ENCODE results near the gene SLC38A10.
A peak's percentile ranks its signal among the peaks of the same experiment; 100 is the strongest.

DNA sequence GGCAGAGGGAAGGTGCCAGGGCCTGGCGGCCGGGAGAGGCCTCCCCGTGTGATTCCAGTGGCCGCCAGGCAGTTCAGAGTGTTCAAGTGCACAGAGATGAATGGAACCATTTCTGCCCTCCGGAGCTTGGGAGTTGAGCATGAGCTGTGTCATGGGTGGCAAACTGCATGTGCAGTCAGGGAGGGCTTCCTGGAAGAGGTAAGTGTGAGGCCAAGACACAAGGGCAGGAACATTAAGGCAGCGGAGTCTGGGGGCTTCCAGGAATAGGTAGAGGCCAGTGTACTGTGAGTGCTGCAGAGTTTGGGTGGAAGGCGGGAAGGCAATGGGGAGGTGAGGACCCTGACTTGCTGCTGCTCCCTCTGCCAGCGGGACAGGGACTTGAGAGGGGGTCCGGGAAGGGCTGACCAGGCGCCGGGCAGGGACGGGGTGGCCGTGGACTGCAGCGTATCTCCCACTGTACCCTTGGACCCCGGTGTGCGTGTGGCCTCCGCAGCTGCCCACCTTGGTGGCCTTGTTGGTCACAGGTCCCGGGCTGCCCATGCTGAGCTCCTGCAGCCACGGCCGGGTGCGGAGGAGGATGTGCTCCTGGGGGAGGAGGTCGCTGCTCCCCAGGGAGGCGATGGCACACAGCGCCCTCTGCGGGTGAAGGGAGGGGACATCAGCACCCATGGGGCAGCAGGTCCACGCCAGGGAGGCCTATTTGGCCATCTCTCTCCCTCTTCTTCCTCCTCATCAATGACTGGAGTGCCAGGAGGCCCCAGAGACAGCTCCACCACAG is 64.9 kb downstream of the SLC38A10 start:
- TF ChIP-seq, protein P1, sequence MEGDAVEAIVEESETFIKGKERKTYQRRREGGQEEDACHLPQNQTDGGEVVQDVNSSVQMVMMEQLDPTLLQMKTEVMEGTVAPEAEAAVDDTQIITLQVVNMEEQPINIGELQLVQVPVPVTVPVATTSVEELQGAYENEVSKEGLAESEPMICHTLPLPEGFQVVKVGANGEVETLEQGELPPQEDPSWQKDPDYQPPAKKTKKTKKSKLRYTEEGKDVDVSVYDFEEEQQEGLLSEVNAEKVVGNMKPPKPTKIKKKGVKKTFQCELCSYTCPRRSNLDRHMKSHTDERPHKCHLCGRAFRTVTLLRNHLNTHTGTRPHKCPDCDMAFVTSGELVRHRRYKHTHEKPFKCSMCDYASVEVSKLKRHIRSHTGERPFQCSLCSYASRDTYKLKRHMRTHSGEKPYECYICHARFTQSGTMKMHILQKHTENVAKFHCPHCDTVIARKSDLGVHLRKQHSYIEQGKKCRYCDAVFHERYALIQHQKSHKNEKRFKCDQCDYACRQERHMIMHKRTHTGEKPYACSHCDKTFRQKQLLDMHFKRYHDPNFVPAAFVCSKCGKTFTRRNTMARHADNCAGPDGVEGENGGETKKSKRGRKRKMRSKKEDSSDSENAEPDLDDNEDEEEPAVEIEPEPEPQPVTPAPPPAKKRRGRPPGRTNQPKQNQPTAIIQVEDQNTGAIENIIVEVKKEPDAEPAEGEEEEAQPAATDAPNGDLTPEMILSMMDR (conservative IDR thresholded peaks at IDR 0.05; ENCODE audit: low read length): peak; percentile 79
- no peak for TF ChIP-seq EZH2phosphoT487 (IDR thresholded peaks at IDR 0.05; ENCODE audit: borderline replicate concordance, low read depth, low read length)

All from OCI-LY7 (cell line).